ENCODE data around the gene PDS5B. TPM values are rescaled to one million over a fixed set of nuclear protein-coding genes. Genes with fewer than 3 reads are reported as not detected.
"Not testable (repeated sequence)": the region's sequence is repeated elsewhere in the genome, so short reads cannot be mapped to it uniquely, and the experiment has no call there.

PDS5B gene
- total and polyA plus RNA-seq, 10 donors = 4.5 to 65.9 (median 50.9) TPM

GRCh38 chr13:32824061-32824460 is 237.8 kb downstream of the PDS5B start:
- TF ChIP-seq CTCF (IDR thresholded peaks at IDR 0.05 in 8 of 11, conservative IDR thresholded peaks at IDR 0.05 in 3 of 11) (no peak), POLR2AphosphoS5 (IDR thresholded peaks at IDR 0.05) (no peak), POLR2A (IDR thresholded peaks at IDR 0.05) (no peak)
- H3K9me3 ChIP-seq = no peaks in the 10 kb centered on the region
- no peak overlapping the region for H3K27ac ChIP-seq
- intact Hi-C loops (cut with DNase I; ENCODE audit: low total_unique reads) = no loop called here
- H3K36me3 ChIP-seq = no peaks in the 10 kb centered on the region
- no peak for DNase-seq
- H3K27me3 ChIP-seq (replicated peaks in 1 of 7) = no peaks in the 10 kb centered on the region
- no peak overlapping the region for H3K4me3 ChIP-seq
- H3K4me1 ChIP-seq = peaks cover 0 to 11% (median 3%) of the 10 kb centered on the region in 6 donors
- WGBS, 5 donors = 85 to 90% (median 86%) methylated on average over 15 of the region's 15 CpGs

- no peak overlapping the region for H3K4me3 ChIP-seq
- H3K36me3 ChIP-seq = no peaks in the 10 kb centered on the region
- H3K9me3 ChIP-seq = no peaks in the 10 kb centered on the region
- no peak overlapping the region for H3K27ac ChIP-seq
- H3K4me1 ChIP-seq = peaks cover 0 to 14% (median 8%) of the 10 kb centered on the region in 6 donors
- 71 to 89% (median 83%) methylated on average over 7 of the region's 7 CpGs for WGBS, 5 donors
- intact Hi-C loops (cut with DNase I; ENCODE audit: low total_unique reads) = no loop called here
- no peak for DNase-seq
- no peaks in the 10 kb centered on the region for H3K27me3 ChIP-seq (replicated peaks in 1 of 7)
- TF ChIP-seq POLR2AphosphoS5 (IDR thresholded peaks at IDR 0.05) (no peak), POLR2A (IDR thresholded peaks at IDR 0.05) (no peak), CTCF (IDR thresholded peaks at IDR 0.05 in 8 of 11, conservative IDR thresholded peaks at IDR 0.05 in 3 of 11) (no peak)
Measured at GRCh38 chr13:32824675-32825074, 238.4 kb downstream of the PDS5B start.

- TF ChIP-seq POLR2A (IDR thresholded peaks at IDR 0.05) (no peak), CTCF (IDR thresholded peaks at IDR 0.05 in 8 of 11, conservative IDR thresholded peaks at IDR 0.05 in 3 of 11) (no peak), POLR2AphosphoS5 (IDR thresholded peaks at IDR 0.05) (no peak)
- H3K36me3 ChIP-seq = no peaks in the 10 kb centered on the region
Measured at GRCh38 chr13:32825481-32825880, 239.2 kb downstream of the PDS5B start.

GRCh38 chr13:32826372-32826771 is 240.1 kb downstream of the PDS5B start:
- H3K9me3 ChIP-seq; H3K27ac ChIP-seq; H3K36me3 ChIP-seq; H3K27me3 ChIP-seq (replicated peaks in 1 of 7); DNase-seq; H3K4me3 ChIP-seq; intact Hi-C loops (cut with DNase I; ENCODE audit: low total_unique reads): not testable (repeated sequence)
- peaks cover 0 to 20% (median 10%) of the 10 kb centered on the region in 6 donors for H3K4me1 ChIP-seq
- 77 to 84% (median 81%) methylated on average over 5 of the region's 5 CpGs for WGBS, 5 donors

More at GRCh38 chr13:32825481-32825880, 239.2 kb downstream of the PDS5B start:
- no peak for DNase-seq
- Histone ChIP-seq H3K4me3 (no peak overlapping the region), H3K27me3 (replicated peaks in 1 of 7) (no peaks in the 10 kb centered on the region), H3K27ac (no peak overlapping the region), H3K4me1 (peaks cover 0 to 20% (median 10%) of the 10 kb centered on the region in 6 donors), H3K9me3 (no peaks in the 10 kb centered on the region)
- intact Hi-C loops (cut with DNase I; ENCODE audit: low total_unique reads) = no loop called here
- WGBS, 5 donors = 87 to 96% (median 92%) methylated on average over 2 of the region's 2 CpGs

Small RNA genes within 50 kb of the gene (small RNA-seq; reads per million reads assigned to genes)
- gene RNY1P4 = 0 reads per million in 4 donors

Other genes starting within 250 kb of the PDS5B start
- 10 to 100 TPM; 28.3 to 57.4 (median 41.5) TPM for gene N4BP2L1, start 158.3 kb upstream of the PDS5B start, total RNA-seq
- 10 to 100 TPM; 30.3 to 33.4 (median 30.8) TPM for gene N4BP2L1, start 158.3 kb upstream of the PDS5B start, polyA plus RNA-seq
- gene N4BP2L2, start 47.7 kb upstream of the PDS5B start, total RNA-seq = 100 to 1,000 TPM; 166 to 506 (median 198) TPM
- gene N4BP2L2, start 47.7 kb upstream of the PDS5B start, polyA plus RNA-seq = 10 to 100 TPM; 49.3 to 72.9 (median 70.3) TPM

Data from spleen (tissue), 11 donors.